Measurements from ENCODE around the gene DUXB. TPM values are rescaled to one million over a fixed set of nuclear protein-coding genes. Genes with fewer than 3 reads are reported as not detected.

Gene DUXB
- total and polyA plus RNA-seq, 2 donors (not counting 3 experiments of a cell fraction or from before 2014, with no cell fraction given): not detected

- H3K4me1 ChIP-seq (ENCODE audit: control insufficient read depth, extremely low read depth, insufficient read depth, low read length): no peaks in the 10 kb centered on the region
- TF ChIP-seq, protein P1, sequence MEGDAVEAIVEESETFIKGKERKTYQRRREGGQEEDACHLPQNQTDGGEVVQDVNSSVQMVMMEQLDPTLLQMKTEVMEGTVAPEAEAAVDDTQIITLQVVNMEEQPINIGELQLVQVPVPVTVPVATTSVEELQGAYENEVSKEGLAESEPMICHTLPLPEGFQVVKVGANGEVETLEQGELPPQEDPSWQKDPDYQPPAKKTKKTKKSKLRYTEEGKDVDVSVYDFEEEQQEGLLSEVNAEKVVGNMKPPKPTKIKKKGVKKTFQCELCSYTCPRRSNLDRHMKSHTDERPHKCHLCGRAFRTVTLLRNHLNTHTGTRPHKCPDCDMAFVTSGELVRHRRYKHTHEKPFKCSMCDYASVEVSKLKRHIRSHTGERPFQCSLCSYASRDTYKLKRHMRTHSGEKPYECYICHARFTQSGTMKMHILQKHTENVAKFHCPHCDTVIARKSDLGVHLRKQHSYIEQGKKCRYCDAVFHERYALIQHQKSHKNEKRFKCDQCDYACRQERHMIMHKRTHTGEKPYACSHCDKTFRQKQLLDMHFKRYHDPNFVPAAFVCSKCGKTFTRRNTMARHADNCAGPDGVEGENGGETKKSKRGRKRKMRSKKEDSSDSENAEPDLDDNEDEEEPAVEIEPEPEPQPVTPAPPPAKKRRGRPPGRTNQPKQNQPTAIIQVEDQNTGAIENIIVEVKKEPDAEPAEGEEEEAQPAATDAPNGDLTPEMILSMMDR (IDR thresholded peaks at IDR 0.05; ENCODE audit: extremely low read depth in 1 of 2, insufficient read depth in 1 of 2, low read depth in 1 of 2, low read length in 2 of 2): no peak
- TF ChIP-seq MYC (IDR thresholded peaks at IDR 0.05; ENCODE audit: low read depth, low read length) (no peak), POLR2AphosphoS5 (IDR thresholded peaks at IDR 0.05; ENCODE audit: insufficient read depth, low read depth, low read length) (no peak), FOS (IDR thresholded peaks at IDR 0.05; ENCODE audit: borderline replicate concordance, insufficient read depth, low read length) (no peak), POLR2A (IDR thresholded peaks at IDR 0.05; ENCODE audit: low read depth, low read length) (no peak), EZH2 (IDR thresholded peaks at IDR 0.05; ENCODE audit: borderline replicate concordance, low read depth, low read length, severe bottlenecking) (no peak), GATA2 (IDR thresholded peaks at IDR 0.05; ENCODE audit: insufficient read depth, insufficient read length, low read depth, low read length) (no peak), MAX (IDR thresholded peaks at IDR 0.05; ENCODE audit: insufficient read depth, insufficient read length) (no peak), JUN (IDR thresholded peaks at IDR 0.05; ENCODE audit: borderline replicate concordance, insufficient read depth, insufficient read length, low read depth) (no peak)
Observed at GRCh38 chr16:75682308-75682707, 19.0 kb downstream of the DUXB start.

More at GRCh38 chr16:75682308-75682707, 19.0 kb downstream of the DUXB start:
- H3K27ac ChIP-seq (ENCODE audit: insufficient read depth, low read depth, low read length): no peak overlapping the region
- ChIA-PET POLR2A (no interaction called here), CTCF (no interaction called here)
- no TSS peak for BruUV-seq (replicated peaks)
- dilution Hi-C loops (cut with MboI; ENCODE audit: extremely low pct_ligation_motif_present, low sequenced_read_pairs) (no loop called here), intact Hi-C loops (cut with micrococcal nuclease) (no loop called here)
- no peaks in the 10 kb centered on the region for H4K20me1 ChIP-seq (replicated peaks; ENCODE audit: control insufficient read depth, extremely low read depth, insufficient read depth, low read length)
- no peaks in the 10 kb centered on the region for H3K9me1 ChIP-seq (replicated peaks; ENCODE audit: control insufficient read depth, extremely low read depth, insufficient read depth, low read length)
- no peak overlapping the region for H2AFZ ChIP-seq (ENCODE audit: low read depth, low read length)
- peaks cover 0 to 1% of the 10 kb centered on the region in 2 experiments for H3K27me3 ChIP-seq (ENCODE audit: control insufficient read depth in 2 of 2, insufficient read depth in 2 of 2, low read length in 2 of 2)
- no peaks in the 10 kb centered on the region for H3K36me3 ChIP-seq (ENCODE audit: control insufficient read depth in 2 of 2, extremely low read depth in 1 of 2, insufficient read depth in 2 of 2, low read length in 2 of 2)
- H3K79me2 ChIP-seq (ENCODE audit: control insufficient read depth, insufficient read depth, low read length): no peaks in the 10 kb centered on the region
- H3K9ac ChIP-seq (replicated peaks; ENCODE audit: extremely low read depth, insufficient read depth, low read length): no peak overlapping the region
- no peak overlapping the region for H3K4me2 ChIP-seq (ENCODE audit: insufficient read depth, low read length)
- no peak overlapping the region for H3K4me3 ChIP-seq (replicated peaks in 1 of 3; ENCODE audit: insufficient read depth in 1 of 3, low read depth in 1 of 3, low read length in 3 of 3)
- no peak for FAIRE-seq
- DNase-seq (ENCODE audit: low read depth, low spot score): no peak
- H3K9me3 ChIP-seq (replicated peaks; ENCODE audit: control insufficient read depth, insufficient read depth, low read length): no peaks in the 10 kb centered on the region
